Neural progenitor cell (in vitro differentiated cells): ENCODE data around the gene ITIH2. TPM values are rescaled to one million over a fixed set of nuclear protein-coding genes. Genes with fewer than 3 reads are reported as not detected.

ENCODE experiments used
- DNase-seq: peaks from one replicate; pipeline ENCODE4 v3.0.0-alpha.2; 2016; ENCODE audit warnings: low spot score
- H2AFZ ChIP-seq: fragments of 200-600 bp; sonication (generic); replicated peaks from 2 replicates; pipeline ENCODE4 v1.6.1; 2016; ENCODE audit warnings: antibody characterized with exemption
- H3F3A ChIP-seq: fragments of 200-600 bp; sonication (generic); 2 replicates; pipeline ENCODE4 v1.6.1; 2016; ENCODE audit warnings: antibody characterized with exemption, low read depth
- H3K27ac ChIP-seq: fragments of 200-600 bp; sonication (generic); 2 replicates; pipeline ENCODE4 v1.5.1; 2016; ENCODE audit warnings: mild to moderate bottlenecking
- H3K27me3 ChIP-seq: fragments of 200-600 bp; sonication (generic); 2 replicates; pipeline ENCODE4 v1.6.1; 2016; ENCODE audit warnings: mild to moderate bottlenecking, moderate library complexity
- H3K36me3 ChIP-seq: fragments of 200-600 bp; sonication (generic); 2 replicates; pipeline ENCODE4 v1.5.1; 2016
- H3K4me1 ChIP-seq: fragments of 200-600 bp; sonication (generic); 2 replicates; pipeline ENCODE4 v1.6.1; 2016; ENCODE audit warnings: mixed run types
- H3K4me2 ChIP-seq: fragments of 200-600 bp; sonication (generic); 2 replicates; pipeline ENCODE4 v1.6.1; 2016
- H3K4me3 ChIP-seq: fragments of 200-600 bp; sonication (generic); 2 replicates; pipeline ENCODE4 v1.5.1; 2016
- H3K79me2 ChIP-seq: fragments of 200-600 bp; sonication (generic); 2 replicates; pipeline ENCODE4 v1.6.1; 2016; ENCODE audit warnings: low read depth
- H3K9ac ChIP-seq: fragments of 200-600 bp; sonication (generic); 2 replicates; pipeline ENCODE4 v1.6.1; 2016
- H3K9me3 ChIP-seq: fragments of 200-600 bp; sonication (generic); 2 replicates; pipeline ENCODE4 v1.5.1; 2016; ENCODE audit warnings: low read depth
- H4K20me1 ChIP-seq: fragments of 200-600 bp; sonication (generic); 2 replicates; pipeline ENCODE4 v1.6.1; 2016; ENCODE audit warnings: low read depth
- H3K27ac Mint-ChIP-seq: 3 replicates; pipeline ENCODE4 v1.8.0; 2021; ENCODE audit warnings: mixed read lengths
- H3K27me3 Mint-ChIP-seq: 2 replicates; pipeline ENCODE4 v1.8.0; 2022; ENCODE audit warnings: low read depth, mild to moderate bottlenecking, inconsistent platforms, moderate library complexity, mixed read lengths; ENCODE audit not compliant: insufficient read depth
- H3K36me3 Mint-ChIP-seq: 3 replicates; pipeline ENCODE4 v1.8.0; 2021; ENCODE audit warnings: mixed read lengths
- H3K4me1 Mint-ChIP-seq: 3 replicates; pipeline ENCODE4 v1.8.0; 2021; ENCODE audit warnings: mixed read lengths
- H3K4me3 Mint-ChIP-seq: 3 replicates; pipeline ENCODE4 v1.8.0; 2021; ENCODE audit warnings: mild to moderate bottlenecking, moderate library complexity, mixed read lengths
- H3K9me3 Mint-ChIP-seq: 3 replicates; pipeline ENCODE4 v1.8.0; 2020; ENCODE audit warnings: mixed read lengths
- EZH2 ChIP-seq: fragments of 200-600 bp; sonication (generic); IDR thresholded peaks from 2 replicates; pipeline ENCODE4 v1.6.1; 2017; ENCODE audit warnings: antibody characterized with exemption, mild to moderate bottlenecking, moderate library complexity
- EZH2phosphoT487 ChIP-seq: fragments of 200-600 bp; sonication (generic); IDR thresholded peaks from 2 replicates; pipeline ENCODE4 v1.6.1; 2017; ENCODE audit warnings: antibody characterized with exemption
- total RNA-seq: library from RNA; depleted of rRNA; stranded (reverse); fragments of >200 nt; gene quantifications from 2 replicates; pipeline ENCODE4 v1.2.3, GENCODE V29; 2015; ENCODE audit warnings: low replicate concordance
- TF ChIP-seq, protein P1 (sequence below): fragments of 200-600 bp; sonication (generic); IDR thresholded peaks from 2 replicates; pipeline ENCODE4 v1.5.1; 2017; ENCODE audit warnings: antibody characterized with exemption, mild to moderate bottlenecking

ITIH2 gene
- total RNA-seq, 1 donor from 2014 or later = not detected

DNA sequence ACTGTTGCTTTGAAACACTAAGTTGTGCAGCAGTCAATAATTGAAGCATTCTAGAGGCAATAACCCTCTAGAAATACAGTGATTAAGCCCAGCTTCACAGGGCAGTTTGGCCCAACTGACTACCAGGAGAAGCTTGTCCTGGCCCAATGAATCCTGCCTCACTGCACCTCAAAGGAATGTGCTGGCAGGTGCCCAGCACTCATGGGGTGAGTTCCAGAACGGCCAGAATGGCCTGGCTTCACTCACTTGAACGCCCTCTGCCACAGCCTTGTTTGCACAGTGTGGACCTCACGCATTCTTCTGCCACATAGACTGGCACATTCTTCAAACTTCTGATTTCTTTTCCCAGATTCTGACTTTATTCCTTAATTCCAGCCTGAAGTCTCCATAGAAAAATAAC lies 6.6 kb upstream of the ITIH2 start:
- DNase-seq = no peak
- no peaks in the 10 kb centered on the region for H3F3A ChIP-seq
- no peaks in the 10 kb centered on the region for H3K36me3 ChIP-seq
- H3K9me3 ChIP-seq = no peaks in the 10 kb centered on the region
- Mint-ChIP-seq H3K36me3 (no peaks in the 10 kb centered on the region), H3K4me1 (no peaks in the 10 kb centered on the region), H3K9me3 (peaks cover 13% of the 10 kb centered on the region), H3K27me3 (peaks cover 12% of the 10 kb centered on the region), H3K4me3 (no peak overlapping the region), H3K27ac (no peak overlapping the region)
- no peak overlapping the region for H3K4me2 ChIP-seq
- no peak for TF ChIP-seq EZH2phosphoT487
- TF ChIP-seq, protein P1, sequence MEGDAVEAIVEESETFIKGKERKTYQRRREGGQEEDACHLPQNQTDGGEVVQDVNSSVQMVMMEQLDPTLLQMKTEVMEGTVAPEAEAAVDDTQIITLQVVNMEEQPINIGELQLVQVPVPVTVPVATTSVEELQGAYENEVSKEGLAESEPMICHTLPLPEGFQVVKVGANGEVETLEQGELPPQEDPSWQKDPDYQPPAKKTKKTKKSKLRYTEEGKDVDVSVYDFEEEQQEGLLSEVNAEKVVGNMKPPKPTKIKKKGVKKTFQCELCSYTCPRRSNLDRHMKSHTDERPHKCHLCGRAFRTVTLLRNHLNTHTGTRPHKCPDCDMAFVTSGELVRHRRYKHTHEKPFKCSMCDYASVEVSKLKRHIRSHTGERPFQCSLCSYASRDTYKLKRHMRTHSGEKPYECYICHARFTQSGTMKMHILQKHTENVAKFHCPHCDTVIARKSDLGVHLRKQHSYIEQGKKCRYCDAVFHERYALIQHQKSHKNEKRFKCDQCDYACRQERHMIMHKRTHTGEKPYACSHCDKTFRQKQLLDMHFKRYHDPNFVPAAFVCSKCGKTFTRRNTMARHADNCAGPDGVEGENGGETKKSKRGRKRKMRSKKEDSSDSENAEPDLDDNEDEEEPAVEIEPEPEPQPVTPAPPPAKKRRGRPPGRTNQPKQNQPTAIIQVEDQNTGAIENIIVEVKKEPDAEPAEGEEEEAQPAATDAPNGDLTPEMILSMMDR = no peak
- no peak for TF ChIP-seq EZH2
- no peaks in the 10 kb centered on the region for H4K20me1 ChIP-seq
- no peak overlapping the region for H3K9ac ChIP-seq
- H3K79me2 ChIP-seq = no peaks in the 10 kb centered on the region
- no peaks in the 10 kb centered on the region for H3K27me3 ChIP-seq
- no peak overlapping the region for H3K4me3 ChIP-seq
- no peaks in the 10 kb centered on the region for H3K4me1 ChIP-seq
- no peak overlapping the region for H3K27ac ChIP-seq
- no peak overlapping the region for H2AFZ ChIP-seq

DNA sequence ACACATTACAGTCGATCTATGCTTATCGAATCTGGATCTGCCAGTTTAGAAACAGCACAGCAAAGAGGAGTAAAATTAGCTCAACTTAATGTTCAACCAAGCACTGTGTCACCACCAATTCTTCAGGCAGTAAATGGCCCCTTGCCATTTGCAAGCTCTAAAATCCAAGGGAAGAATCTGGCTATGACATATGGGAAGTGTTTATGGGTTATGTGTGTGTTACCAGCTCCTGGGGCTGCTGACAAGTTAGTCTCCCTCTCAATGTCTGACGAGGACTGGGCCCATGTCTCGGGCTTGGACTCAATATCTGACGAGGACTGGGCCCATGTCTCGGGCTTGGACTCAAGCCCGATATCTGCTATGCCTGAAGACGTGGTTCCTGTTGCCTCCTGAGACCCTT lies 5.7 kb upstream of the ITIH2 start:
- Mint-ChIP-seq H3K27ac (no peak overlapping the region), H3K36me3 (no peaks in the 10 kb centered on the region), H3K4me3 (no peak overlapping the region), H3K9me3 (peaks cover 11% of the 10 kb centered on the region), H3K4me1 (no peaks in the 10 kb centered on the region), H3K27me3 (peaks cover 12% of the 10 kb centered on the region)
- Histone ChIP-seq H3K27me3 (no peaks in the 10 kb centered on the region), H3K9me3 (no peaks in the 10 kb centered on the region), H3K36me3 (no peaks in the 10 kb centered on the region), H3K4me2 (no peak overlapping the region), H3K27ac (no peak overlapping the region), H3K4me3 (no peak overlapping the region), H3K79me2 (no peaks in the 10 kb centered on the region), H4K20me1 (no peaks in the 10 kb centered on the region), H3K4me1 (no peaks in the 10 kb centered on the region), H3F3A (no peaks in the 10 kb centered on the region), H3K9ac (no peak overlapping the region), H2AFZ (no peak overlapping the region)
- TF ChIP-seq EZH2phosphoT487 (no peak), EZH2 (no peak)
- TF ChIP-seq, protein P1 = no peak
- no peak for DNase-seq

DNA sequence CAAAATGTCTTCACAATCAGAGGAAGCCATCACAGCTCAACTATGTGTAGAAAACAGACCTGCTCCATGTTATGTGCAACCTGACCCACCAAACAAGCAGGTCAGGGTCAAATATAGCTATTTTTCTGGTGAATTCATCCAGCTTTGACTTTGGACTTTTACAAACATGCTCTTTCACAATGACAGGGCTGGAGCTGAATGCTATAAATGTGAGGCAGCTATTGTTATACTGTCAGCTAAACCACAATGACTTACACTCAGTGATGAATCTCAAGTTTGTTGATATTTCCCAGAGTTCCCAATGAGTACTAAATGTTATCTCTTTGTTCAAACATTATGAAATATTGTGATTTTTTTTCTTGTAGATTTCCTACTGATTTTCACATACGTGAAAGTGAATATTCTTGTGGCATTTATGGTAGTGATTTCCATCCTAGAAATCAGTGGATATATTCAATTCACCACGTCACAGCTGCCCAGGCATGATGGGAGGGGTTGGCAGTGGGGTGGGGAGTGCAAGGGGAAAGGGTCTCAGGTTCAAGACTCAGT lies 2.5 kb upstream of the ITIH2 start:
- H3K4me3 ChIP-seq = no peak overlapping the region
- Mint-ChIP-seq H3K4me1 (no peaks in the 10 kb centered on the region), H3K9me3 (no peaks in the 10 kb centered on the region), H3K27me3 (peaks cover 6% of the 10 kb centered on the region), H3K4me3 (no peak overlapping the region), H3K36me3 (no peaks in the 10 kb centered on the region), H3K27ac (no peak overlapping the region)
- H3K9me3 ChIP-seq = no peaks in the 10 kb centered on the region
- no peaks in the 10 kb centered on the region for H3K27me3 ChIP-seq
- H3K4me1 ChIP-seq = no peaks in the 10 kb centered on the region
- H4K20me1 ChIP-seq = no peaks in the 10 kb centered on the region
- H3K27ac ChIP-seq = no peak overlapping the region
- H3K4me2 ChIP-seq = no peak overlapping the region
- H3F3A ChIP-seq = no peaks in the 10 kb centered on the region
- no peak for DNase-seq
- no peak overlapping the region for H2AFZ ChIP-seq
- H3K79me2 ChIP-seq = no peaks in the 10 kb centered on the region
- no peak for TF ChIP-seq EZH2phosphoT487
- TF ChIP-seq, protein P1 = no peak
- TF ChIP-seq EZH2 = no peak
- H3K36me3 ChIP-seq = no peaks in the 10 kb centered on the region
- H3K9ac ChIP-seq = no peak overlapping the region
